Esophagus muscularis mucosa (tissue), 4 donors: Measurements from ENCODE around the gene MMS22L. TPM values are rescaled to one million over a fixed set of nuclear protein-coding genes. Genes with fewer than 3 reads are reported as not detected.

Experiments
- DNase-seq: peaks from one replicate; pipeline ENCODE4 v3.0.0-alpha.2; 2017; ENCODE audit errors: extremely low spot score
- H3K27ac ChIP-seq, 4 donors: fragments of 200-600 bp; sonication (generic); replicated peaks in 1 of 4; 1 replicate in 3 of 4; 2 replicates in 1 of 4; pipeline ENCODE4 v1.5.1; 2016 to 2019; ENCODE audit warnings: mild to moderate bottlenecking in 1 of 4
- H3K27me3 ChIP-seq, 4 donors: fragments of 200-600 bp; sonication (generic); one replicate each; pipeline versions ENCODE4 v1.5.1 to v1.6.0; 2016 to 2019
- H3K36me3 ChIP-seq, 4 donors: fragments of 200-600 bp; sonication (generic); one replicate each; pipeline ENCODE4 v1.5.1; 2016 to 2019
- H3K4me1 ChIP-seq, 4 donors: fragments of 200-600 bp; sonication (generic); one replicate each; pipeline ENCODE4 v1.5.1; 2016 to 2019
- H3K4me3 ChIP-seq, 4 donors: fragments of 200-600 bp; sonication (generic); 1 replicate in 2 of 4; 2 replicates in 2 of 4; pipeline ENCODE4 v1.5.1; 2016 to 2019; ENCODE audit warnings: mild to moderate bottlenecking in 4 of 4, moderate library complexity in 1 of 4
- H3K9me3 ChIP-seq, 4 donors: fragments of 200-600 bp; sonication (generic); 1 replicate in 3 of 4; 2 replicates in 1 of 4; pipeline ENCODE4 v1.5.1; 2016 to 2019
- EP300 ChIP-seq: sonication (generic); formaldehyde crosslinking; IDR thresholded peaks from one replicate; pipeline ENCODE4 v1.6.1; 2017; ENCODE audit warnings: antibody characterized with exemption
- POLR2A ChIP-seq: fragments of 450-650 bp; IDR thresholded peaks from one replicate; pipeline ENCODE4 v1.6.1; 2017; ENCODE audit warnings: antibody characterized with exemption, moderate library complexity, mild to moderate bottlenecking, low read depth
- POLR2AphosphoS5 ChIP-seq, 2 donors: sonication (generic); formaldehyde crosslinking; IDR thresholded peaks; one replicate each; pipeline ENCODE4 v1.6.1; 2017; ENCODE audit warnings: antibody characterized with exemption in 2 of 2
- WGBS: methylation state at CpG from one replicate; pipeline ENCODE4 v1.1.5; 2018; 5-methylcytosine and 5-hydroxymethylcytosine counted together
- intact Hi-C: fragments of 100-400 bp; cut with DNase I; formaldehyde crosslinking; loops from one replicate; pipeline ENCODE4 v1.15.1; 2023
- total RNA-seq, 4 donors: library from RNA; depleted of rRNA; stranded (reverse); fragments of >200 nt; gene quantifications; one replicate each; pipeline versions ENCODE4 v1.1.0 to v1.2.1, GENCODE V29; 2016
- TF ChIP-seq, protein P1 (sequence below), 3 experiments: fragments of 200-600 bp in 2 of 3; fragments of 450-650 bp in 1 of 3; sonication (generic) in 2 of 3; IDR thresholded peaks; one replicate each; pipeline ENCODE4 v1.5.1; 2017 to 2019; ENCODE audit warnings: antibody characterized with exemption in 3 of 3, mild to moderate bottlenecking in 2 of 3, moderate library complexity in 1 of 3

MMS22L gene
- total RNA-seq, 4 donors from 2014 or later = 2.8 to 5.5 (median 4.0) TPM

DNA sequence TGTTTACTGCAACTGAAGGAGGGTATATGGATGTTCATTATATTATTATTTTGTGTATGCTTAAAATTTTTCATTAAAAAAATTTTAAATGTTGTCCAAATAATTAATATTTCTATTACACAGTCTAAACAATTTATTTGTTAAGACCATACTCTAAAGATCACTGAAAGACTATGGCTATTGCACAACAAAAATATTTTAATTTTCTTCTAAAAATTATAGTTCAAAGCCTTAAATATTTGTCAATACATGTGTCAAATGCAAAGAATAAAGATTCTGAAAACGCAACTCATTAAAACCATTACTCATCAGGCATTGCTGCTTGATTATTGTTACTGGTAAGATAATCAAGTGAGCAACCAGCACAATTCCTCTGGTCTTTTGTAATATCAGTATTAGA lies 2.2 kb downstream of the MMS22L start:
- Histone ChIP-seq H3K4me3 (no peak overlapping the region), H3K36me3 (peaks cover 0 to 13% (median 7%) of the 10 kb centered on the region in 4 donors), H3K27me3 (no peaks in the 10 kb centered on the region), H3K4me1 (peaks cover 8 to 18% (median 14%) of the 10 kb centered on the region in 4 donors), H3K9me3 (no peaks in the 10 kb centered on the region), H3K27ac (no peak overlapping the region)
- intact Hi-C loops = loop anchor here (10.0 kb wide), 1 partner anchor 386 kb away; the partner anchor contains the start of gene NDUFAF4
- DNase-seq = no peak
- WGBS = 88% methylated on average over 1 of the region's 1 CpG
- TF ChIP-seq EP300 = no peak
- TF ChIP-seq POLR2AphosphoS5 (IDR thresholded peaks at IDR 0.05) = no peak
- TF ChIP-seq, protein P1, sequence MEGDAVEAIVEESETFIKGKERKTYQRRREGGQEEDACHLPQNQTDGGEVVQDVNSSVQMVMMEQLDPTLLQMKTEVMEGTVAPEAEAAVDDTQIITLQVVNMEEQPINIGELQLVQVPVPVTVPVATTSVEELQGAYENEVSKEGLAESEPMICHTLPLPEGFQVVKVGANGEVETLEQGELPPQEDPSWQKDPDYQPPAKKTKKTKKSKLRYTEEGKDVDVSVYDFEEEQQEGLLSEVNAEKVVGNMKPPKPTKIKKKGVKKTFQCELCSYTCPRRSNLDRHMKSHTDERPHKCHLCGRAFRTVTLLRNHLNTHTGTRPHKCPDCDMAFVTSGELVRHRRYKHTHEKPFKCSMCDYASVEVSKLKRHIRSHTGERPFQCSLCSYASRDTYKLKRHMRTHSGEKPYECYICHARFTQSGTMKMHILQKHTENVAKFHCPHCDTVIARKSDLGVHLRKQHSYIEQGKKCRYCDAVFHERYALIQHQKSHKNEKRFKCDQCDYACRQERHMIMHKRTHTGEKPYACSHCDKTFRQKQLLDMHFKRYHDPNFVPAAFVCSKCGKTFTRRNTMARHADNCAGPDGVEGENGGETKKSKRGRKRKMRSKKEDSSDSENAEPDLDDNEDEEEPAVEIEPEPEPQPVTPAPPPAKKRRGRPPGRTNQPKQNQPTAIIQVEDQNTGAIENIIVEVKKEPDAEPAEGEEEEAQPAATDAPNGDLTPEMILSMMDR (IDR thresholded peaks at IDR 0.05) = no peak
- TF ChIP-seq POLR2A = no peak

DNA sequence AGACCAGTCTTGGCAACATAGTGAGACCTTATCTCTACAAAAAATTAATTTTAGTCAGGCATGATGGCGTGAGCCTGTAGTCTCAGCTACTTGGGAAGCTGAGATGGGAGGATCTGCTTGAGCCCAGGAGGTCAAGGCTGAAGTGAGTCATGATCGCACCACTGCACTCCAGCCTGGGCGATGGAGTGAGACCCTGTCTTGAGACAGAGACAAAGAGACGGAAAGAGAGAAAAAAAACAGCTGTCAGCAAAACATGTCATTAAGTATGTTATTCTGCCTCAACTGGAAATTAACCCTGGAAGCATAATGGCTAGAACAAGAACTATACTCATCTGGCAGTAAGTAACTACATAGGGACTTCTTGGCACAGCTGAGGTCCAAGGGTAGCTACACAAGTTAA lies 7.2 kb downstream of the MMS22L start:
- Histone ChIP-seq H3K36me3 (peaks cover 0 to 37% (median 24%) of the 10 kb centered on the region in 4 donors), H3K4me1 (no peaks in the 10 kb centered on the region), H3K9me3 (no peaks in the 10 kb centered on the region), H3K27ac (no peak overlapping the region), H3K4me3 (no peak overlapping the region), H3K27me3 (no peaks in the 10 kb centered on the region)
- intact Hi-C loops = no loop called here
- TF ChIP-seq POLR2A (no peak), EP300 (no peak), POLR2AphosphoS5 (IDR thresholded peaks at IDR 0.05) (no peak)
- TF ChIP-seq, protein P1 (IDR thresholded peaks at IDR 0.05) = no peak
- 83% methylated on average over 4 of the region's 4 CpGs for WGBS
- no peak for DNase-seq

DNA sequence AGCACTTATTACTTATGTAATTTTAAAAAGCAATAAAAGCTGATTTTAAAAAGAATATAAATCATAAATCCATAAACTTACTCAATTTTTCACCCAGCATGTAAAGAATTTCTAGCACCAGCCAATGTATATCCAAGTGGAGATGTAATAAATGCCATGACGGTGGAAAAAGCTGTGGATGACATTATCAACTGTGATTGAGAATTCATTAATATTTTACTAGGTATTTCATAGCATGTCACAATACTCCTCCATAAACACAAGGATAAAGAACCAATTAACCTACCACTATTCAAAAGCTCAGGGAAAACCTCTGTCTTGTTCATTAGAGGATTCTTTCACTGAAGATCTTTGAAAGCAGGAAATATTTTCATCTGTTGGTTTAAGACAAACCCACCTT lies 13.2 kb downstream of the MMS22L start:
- DNase-seq = no peak
- intact Hi-C loops = no loop called here
- WGBS = 79% methylated on average over 1 of the region's 1 CpG
- Histone ChIP-seq H3K27ac (no peak overlapping the region), H3K27me3 (no peaks in the 10 kb centered on the region), H3K9me3 (no peaks in the 10 kb centered on the region), H3K36me3 (peaks cover 8 to 50% (median 20%) of the 10 kb centered on the region in 4 donors), H3K4me1 (no peaks in the 10 kb centered on the region), H3K4me3 (no peak overlapping the region)
- TF ChIP-seq EP300 = no peak
- TF ChIP-seq POLR2AphosphoS5 (IDR thresholded peaks at IDR 0.05) = no peak
- no peak for TF ChIP-seq POLR2A
- TF ChIP-seq, protein P1 (IDR thresholded peaks at IDR 0.05) = no peak

DNA sequence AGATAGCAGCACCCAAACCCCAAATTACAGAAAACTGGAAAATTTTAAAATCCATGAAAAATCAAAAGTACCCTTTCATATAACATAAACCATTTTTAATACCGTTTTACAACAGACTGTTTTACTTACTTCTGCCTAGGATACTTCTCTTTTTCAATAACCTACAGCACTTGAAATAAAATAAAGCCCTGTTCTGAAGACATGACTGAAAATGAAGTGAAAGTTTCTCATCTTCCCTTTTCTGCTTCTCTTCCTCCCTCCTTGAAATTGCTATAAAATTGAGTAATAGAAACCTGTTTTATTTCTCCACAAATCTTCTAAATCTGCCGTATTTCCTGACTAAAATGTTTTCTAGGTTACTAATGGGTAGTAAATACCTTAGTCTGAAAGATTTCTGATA lies 20.3 kb downstream of the MMS22L start:
- H3K4me3 ChIP-seq = no peak overlapping the region
- H3K27me3 ChIP-seq = no peaks in the 10 kb centered on the region
- TF ChIP-seq POLR2A = no peak
- H3K27ac ChIP-seq = no peak overlapping the region
- no peaks in the 10 kb centered on the region for H3K4me1 ChIP-seq
- no peak for DNase-seq
- H3K9me3 ChIP-seq = no peaks in the 10 kb centered on the region
- WGBS = 76% methylated on average over 2 of the region's 2 CpGs
- intact Hi-C loops = no loop called here
- peaks cover 0 to 52% (median 18%) of the 10 kb centered on the region in 4 donors for H3K36me3 ChIP-seq

DNA sequence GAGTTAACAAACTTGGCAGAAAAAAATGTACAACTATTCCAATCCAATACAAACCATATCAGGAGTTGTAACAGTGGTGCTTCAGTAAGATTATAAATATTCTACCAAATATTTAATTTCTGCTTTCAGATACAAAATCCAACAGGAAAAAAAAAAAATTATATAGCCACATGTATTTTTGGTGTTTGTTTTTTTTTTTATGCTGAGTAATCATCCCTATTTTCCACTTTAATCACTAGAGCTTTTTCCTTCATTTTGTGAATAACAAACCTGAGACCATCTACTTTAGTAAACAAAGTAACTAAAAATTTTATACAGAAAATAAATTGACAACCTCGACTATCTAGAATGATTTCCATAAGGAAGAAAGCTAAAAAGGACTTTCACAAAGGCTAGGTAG lies 36.2 kb downstream of the MMS22L start:
- no peak overlapping the region for H3K4me3 ChIP-seq
- TF ChIP-seq POLR2AphosphoS5 (IDR thresholded peaks at IDR 0.05) = no peak
- no peak for TF ChIP-seq EP300
- TF ChIP-seq, protein P1 (IDR thresholded peaks at IDR 0.05) = no peak
- no peak for TF ChIP-seq POLR2A
- H3K36me3 ChIP-seq = peaks cover 0 to 13% (median 10%) of the 10 kb centered on the region in 4 donors
- no peaks in the 10 kb centered on the region for H3K9me3 ChIP-seq
- no peak overlapping the region for H3K27ac ChIP-seq
- no peak for DNase-seq
- H3K27me3 ChIP-seq = no peaks in the 10 kb centered on the region
- intact Hi-C loops = no loop called here
- no peaks in the 10 kb centered on the region for H3K4me1 ChIP-seq
- WGBS = 89% methylated on average over 1 of the region's 1 CpG
